ENCODE data around the gene USP53. TPM values are rescaled to one million over a fixed set of nuclear protein-coding genes. Genes with fewer than 3 reads are reported as not detected.
"Not testable (repeated sequence)": the region's sequence is repeated elsewhere in the genome, so short reads cannot be mapped to it uniquely, and the experiment has no call there.

The USP53 gene
- total RNA-seq = 18.3 and 18.5 TPM in 2 replicates

DNA sequence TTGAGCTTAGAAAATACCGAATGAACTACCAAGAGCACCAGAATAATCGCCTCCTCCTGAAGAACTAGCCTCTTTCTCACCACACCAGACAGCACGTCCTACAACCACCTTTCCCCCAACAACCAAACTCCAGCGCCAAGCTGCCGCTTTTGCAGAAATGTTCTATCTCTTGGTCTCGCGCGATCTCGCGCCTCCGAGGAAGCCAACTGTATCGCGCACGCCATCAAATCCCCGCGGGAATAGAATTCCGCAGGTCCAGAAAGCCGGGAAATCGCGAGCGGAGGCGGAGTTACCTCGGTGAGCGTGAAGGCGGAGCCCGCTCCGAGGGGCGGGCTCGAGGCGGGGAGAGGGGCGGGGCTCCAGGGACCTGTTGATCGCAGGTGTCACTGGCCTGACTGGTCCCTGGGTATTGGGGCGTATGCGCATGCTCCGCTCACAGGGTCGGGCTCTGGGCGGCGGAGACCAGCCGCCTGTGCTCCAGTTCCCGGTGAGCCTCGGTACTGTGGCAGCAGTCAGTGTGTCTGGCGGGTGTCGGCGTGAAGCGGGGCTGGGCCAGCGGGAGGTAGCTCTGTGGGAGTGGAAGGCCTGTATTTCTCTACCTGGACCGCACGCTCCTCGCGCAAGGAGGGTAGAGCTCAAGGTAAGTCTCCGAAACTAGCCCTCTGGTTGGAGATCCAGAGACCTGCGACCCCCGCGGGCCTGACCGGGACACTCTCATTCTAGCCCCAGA, at the start of gene USP53:
USP53 (plus strand) TSS at position 480 of the 730 bp plus-strand sequence. CDS start 27,047 bp downstream, outside the sequence.
- peak; percentile 98 to 99 for DNase-seq (ENCODE audit: low read depth in 2 of 2)

DNA sequence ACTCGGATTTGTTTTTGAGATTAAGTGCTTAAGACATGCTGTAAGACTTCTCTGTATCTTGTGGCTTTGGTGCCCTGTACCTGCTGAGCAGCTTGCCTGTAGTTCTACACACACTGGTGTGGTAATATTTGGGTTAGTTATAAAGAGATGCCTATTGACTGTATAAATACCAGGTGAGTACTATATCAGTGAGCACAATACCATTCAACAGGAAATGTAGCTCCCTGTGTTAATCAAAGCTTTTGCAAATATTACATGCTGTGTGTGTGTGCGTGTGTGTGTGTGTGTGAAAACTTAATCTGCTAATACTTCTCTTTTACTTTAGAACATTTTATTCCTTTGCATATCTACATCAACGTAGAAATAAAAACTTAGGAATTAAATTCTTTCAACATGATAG, 46.7 kb upstream of the USP53 start:
- no peak for DNase-seq (ENCODE audit: low read depth in 2 of 2)

DNA sequence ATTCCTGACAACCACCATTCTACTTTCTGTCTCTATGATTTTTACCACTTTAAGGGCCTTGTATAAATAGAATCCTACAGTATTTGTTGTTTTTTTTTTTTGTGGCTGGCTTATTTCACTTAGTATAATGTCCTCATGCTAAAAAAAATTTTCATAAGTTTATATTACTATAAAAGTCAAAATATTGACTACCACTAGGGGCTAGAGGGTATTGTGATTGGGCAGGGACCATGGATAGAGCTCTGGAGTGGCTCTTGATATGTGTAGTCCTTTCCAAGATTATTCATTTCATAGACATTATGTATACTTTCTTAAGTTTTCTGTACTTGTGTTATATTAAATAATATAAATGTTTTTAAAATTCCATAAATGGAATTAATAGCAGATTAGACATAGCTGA, 42.3 kb upstream of the USP53 start:
- DNase-seq (ENCODE audit: low read depth in 2 of 2) = no peak

DNA sequence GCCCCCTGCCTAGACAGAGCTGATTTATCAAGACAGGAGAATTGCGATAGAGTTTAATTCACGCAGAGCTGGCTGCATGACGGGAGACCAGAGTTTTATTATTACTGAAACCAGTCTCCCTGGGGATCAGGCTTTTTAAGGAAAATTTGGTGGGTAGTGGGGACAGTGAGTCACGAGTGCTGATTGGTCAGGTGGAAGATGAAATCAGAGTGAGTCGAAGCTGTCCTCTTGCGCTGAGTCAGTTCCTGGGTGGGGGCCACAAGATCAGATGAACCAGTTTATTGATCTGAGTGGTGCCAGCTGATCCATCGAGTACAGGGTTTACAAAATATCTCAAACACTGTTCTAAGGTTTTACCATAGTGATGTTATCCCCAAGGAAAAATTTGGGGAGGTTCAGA, 40.3 kb upstream of the USP53 start:
- DNase-seq (ENCODE audit: low read depth in 2 of 2) = no peak

DNA sequence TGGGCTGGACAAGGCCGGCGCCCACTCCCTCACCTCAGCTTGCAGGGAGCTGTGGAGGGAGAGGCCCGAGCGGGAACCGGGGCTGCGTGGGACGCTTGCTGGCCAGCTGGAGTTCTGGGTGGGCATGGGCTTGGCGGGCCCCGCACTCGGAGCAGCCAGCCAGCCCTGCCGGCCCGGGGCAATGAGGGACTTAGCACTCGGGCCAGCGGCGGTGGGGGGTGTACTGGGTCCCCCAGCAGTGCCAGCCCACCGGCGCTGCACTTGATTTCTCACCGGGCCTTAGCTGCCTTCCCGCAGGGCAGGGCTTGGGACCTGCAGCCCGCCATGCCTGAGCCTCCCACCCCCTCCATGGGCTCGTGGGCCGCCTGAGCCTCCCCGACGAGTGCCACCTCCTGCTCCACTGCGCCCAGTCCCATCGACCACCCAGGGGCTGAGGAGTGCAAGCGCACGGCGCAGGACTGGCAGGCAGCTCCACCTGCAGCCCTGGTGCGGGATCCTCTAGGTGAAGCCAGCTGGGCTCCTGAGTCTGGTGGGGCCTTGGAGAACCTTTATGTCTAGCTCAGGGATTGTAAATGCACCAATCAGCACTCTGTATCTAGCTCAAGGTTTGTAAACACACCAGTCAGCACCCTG, 38.7 kb upstream of the USP53 start:
- DNase-seq (ENCODE audit: low read depth in 2 of 2) = not testable (repeated sequence)

DNA sequence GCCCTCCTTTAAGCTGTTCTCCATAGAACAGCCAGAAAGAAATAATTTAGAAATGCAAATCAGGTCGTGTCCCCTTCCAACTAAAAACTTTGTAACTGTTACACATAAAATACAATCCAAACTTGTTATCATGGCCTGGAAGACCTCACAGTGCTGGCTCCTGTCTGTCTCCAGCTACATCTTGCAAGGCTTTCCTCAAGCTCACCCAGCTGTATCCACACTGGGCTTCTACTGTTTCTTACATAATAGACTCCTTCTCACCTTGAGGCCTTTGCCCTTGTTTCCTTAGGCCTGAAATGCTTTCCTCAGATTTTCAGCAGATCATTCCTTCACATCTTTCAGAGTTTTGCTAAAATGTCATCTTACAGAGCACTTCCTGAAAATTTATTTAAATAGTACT, 33.5 kb upstream of the USP53 start:
- no peak for DNase-seq (ENCODE audit: low read depth in 2 of 2)

DNA sequence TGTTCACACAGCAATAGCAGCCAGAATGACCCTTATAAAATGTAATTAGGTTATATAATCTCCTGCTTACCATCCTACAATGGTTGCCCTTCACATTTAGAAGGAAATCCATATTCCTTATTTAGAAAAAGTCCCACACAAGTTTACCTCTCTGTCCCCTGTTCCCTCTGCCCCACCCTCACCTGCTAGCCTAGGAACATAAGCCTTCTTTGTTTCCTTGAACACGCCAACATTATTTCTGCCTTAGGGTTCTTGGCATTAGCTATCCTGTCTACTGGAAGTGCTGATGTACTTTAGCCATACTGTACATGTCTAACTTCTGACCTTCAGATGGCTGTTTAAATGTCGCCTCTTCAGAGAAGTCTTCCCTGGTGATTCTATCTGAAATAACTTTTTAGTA, 28.4 kb upstream of the USP53 start:
- DNase-seq (ENCODE audit: low read depth in 2 of 2) = no peak

DNA sequence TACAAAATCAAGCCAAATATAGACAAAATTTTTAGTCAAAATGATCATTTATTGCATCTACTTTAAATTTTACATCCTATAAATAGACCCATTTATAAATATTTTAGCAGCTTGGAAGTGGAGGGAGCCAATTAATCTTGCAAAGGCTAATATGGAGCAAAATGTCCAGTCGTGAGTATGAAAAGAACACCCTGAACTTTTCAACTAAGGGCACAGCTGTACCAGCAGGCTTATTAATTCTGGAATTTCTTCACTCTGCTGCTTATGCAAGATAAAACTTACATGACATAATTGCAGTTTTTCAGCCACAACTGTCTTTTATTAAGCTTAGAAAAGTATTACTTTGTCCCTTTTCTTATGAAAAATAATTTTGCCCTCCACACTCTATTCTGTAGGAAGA, 22.9 kb upstream of the USP53 start:
- DNase-seq (ENCODE audit: low read depth in 2 of 2) = no peak

DNA sequence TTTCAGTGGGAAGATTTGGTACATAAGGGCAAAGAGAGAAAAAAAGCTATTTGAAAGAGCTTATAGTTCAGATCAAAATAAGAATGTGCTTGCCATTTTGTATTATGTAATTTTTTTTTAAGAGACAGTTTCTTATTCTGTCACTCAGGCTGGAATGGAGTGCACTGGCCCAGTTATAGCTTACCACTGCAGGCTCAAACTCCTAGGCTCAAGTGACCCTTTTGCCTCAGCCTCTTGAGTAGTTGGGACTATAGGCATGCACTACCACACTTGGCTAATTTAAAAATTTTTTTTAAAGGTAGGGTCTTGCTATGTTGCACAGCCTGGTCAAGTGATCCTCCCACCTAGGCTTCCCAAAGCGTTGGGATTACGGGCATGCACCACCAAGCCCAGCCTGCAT, 22.2 kb upstream of the USP53 start:
- DNase-seq (ENCODE audit: low read depth in 2 of 2) = no peak

DNA sequence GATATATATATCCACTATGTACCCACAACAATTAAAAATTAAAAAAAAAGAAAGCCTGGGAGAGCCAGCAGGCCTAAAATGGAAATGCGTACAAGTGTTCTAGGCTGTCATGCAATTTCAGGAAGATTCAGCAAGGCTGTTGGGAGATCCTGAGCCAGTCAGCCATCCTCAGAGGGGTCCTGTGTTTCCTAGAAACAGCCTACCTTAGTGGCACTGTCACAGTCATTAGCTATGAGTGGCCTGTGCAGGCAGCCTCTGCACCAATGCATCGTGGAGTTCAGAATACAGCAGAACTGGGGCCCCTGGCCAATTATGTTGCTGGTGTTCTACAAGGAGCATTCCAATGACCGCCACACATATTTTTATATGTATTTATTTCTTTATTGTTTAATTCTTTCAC, 21.0 kb upstream of the USP53 start:
- no peak for DNase-seq (ENCODE audit: low read depth in 2 of 2)

DNA sequence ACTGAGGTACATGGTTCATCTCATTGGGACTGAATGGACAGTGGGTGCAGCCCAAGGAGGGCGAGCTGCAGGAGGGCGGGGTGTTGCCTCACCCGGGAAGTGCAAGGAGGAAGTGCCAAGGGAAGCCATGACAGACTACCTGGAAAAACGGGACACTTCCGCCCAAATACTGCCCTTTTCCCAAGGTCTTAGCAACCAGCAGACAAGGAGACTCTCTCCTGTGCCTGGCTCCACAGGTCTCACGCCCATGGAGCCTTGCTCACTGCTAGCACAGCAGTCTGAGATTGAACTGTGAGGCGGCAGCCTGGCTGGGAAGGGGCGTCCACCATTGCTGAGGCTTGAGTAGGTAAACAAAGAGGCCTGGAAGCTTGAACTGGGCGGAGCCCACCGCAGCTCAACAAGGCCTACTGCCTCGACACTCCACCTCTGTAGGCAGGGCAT, 14.7 kb upstream of the USP53 start:
- no peak for DNase-seq (ENCODE audit: low read depth in 2 of 2)

DNA sequence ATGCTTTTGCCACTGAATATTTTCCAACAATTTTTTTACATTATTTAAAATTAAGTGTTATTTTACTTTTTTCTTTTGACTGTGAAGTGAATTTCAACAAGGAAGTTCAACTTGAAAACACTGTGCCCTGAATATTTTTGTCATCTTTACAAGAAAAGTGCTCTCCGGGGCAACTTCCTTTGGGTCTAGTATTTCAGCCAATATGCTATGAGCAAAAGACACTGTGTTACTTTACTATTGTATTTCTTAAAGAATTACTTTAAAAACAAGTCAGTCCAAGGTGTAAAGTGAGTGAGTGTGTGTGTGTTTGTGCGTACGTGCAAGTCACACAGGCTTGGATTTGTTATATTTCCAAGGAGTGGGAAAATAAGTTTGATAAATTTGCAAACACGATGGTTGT, 7.6 kb upstream of the USP53 start:
- DNase-seq (ENCODE audit: low read depth in 2 of 2) = no peak

DNA sequence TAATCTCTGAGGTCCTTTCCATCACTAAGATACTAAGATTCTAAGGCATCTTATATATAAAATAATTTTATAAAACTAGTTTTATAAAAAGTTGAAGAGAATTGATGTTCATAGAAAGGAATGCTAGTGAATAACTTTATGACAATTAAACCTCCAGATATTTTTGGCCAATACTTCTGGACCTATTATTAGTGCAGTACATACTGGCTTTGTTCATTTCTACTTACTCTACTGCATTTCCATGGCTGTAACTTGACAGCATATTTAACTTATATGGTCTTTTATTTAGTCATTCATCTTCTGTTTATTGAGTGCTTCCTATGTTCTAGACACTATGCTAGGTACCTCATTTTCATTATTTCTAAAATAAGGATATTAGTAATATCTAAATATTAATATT, 6.8 kb upstream of the USP53 start:
- DNase-seq (ENCODE audit: low read depth in 2 of 2) = no peak

DNA sequence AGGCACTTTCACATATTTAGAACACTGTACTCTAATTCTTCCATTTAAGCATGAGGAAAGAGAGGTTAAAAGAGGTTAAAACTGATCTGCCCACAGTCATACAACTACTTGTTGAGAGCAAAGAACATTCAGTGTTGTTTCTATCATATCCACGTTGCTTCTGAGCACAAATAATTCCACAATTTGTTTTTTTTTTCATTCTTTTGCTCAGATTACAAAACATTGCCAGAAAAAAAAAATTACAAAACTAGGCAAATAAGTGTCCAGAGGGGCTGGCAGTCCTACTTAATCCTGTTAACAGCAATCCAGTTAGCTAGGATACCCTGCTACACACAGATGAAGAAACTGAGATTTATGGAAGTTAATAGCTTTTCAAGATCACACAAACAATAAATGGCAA, 6.3 kb upstream of the USP53 start:
- DNase-seq (ENCODE audit: low read depth in 2 of 2) = no peak

DNA sequence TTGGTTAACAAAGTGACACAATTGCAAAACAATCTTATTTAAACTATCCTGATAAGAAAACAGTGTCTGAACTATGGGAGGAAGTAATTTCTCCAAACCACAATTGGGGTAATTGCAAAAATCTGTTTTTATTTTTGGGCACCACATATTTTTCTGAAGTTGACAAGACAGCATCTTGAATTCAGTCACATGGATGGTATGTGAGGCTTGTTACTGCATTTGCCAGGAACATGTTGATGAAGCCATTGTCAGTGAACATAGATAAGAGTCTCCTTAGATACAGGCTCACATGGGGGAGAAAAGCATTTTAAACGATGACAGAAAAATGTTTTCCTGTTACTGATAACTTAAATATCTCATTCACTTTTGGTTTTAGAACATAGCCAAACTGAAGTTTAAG, 5.5 kb upstream of the USP53 start:
- peak in 1 of 2 donors; percentile 49 for DNase-seq (ENCODE audit: low read depth in 2 of 2)

DNA sequence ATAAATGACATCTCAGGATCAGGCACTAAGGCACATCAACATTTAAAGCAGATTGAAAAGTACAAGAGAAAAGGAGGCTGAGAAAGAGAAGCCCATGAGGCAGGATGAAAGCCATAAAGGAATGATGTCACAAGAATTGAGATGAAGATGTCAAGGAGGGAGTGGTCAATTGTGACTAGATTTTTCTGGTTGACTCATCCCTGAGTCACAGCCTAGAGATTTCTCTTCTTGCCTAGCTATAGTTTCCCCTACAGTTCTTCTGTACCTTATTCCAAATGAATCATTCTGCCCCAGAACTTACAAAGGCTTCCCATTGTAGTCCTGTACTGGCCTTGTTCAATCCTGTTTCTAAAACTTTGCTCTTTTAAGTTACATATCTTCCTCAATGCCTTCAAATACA, 3.4 kb upstream of the USP53 start:
- DNase-seq (ENCODE audit: low read depth in 2 of 2) = peak in 1 of 2 donors; percentile 91

DNA sequence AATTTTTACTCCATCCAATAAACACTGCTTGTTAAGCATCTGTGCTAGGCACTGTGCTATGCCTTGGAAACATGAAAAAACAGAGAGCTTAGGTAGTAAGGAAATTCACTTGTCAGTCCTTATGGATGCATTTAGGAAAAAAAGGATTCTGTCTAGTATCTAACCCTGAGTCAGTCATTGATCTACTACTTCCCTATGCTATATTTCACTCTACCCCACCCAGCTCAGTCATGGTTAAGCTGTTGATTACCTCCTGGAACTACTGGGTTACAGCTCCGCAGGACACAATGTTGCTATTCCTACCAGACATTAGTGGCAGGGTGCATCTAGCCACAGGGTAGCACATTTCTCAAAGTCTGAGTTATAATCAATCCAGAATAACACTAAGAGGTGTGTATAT, 2.9 kb upstream of the USP53 start:
- DNase-seq (ENCODE audit: low read depth in 2 of 2) = no peak

DNA sequence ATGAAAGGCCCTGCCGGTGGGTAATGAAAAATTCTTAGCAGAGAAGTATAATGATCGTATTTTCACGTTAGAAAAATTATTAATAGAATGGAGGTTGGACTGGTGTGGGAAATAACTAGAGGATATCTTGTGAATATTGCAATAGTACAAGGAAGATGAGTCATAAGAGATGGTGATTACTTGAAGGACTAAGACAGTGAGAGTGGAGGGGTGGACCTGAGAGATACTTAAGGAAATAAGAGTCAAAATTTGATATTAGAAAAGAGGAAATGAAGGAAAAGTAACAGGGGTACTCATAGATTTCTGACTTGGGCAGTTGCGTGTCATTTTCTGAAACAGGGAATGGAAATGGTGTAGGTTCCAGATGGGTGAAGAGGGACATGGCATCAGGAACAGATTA, 1.7 kb upstream of the USP53 start:
- DNase-seq (ENCODE audit: low read depth in 2 of 2) = peak in 1 of 2 donors; percentile 58

DNA sequence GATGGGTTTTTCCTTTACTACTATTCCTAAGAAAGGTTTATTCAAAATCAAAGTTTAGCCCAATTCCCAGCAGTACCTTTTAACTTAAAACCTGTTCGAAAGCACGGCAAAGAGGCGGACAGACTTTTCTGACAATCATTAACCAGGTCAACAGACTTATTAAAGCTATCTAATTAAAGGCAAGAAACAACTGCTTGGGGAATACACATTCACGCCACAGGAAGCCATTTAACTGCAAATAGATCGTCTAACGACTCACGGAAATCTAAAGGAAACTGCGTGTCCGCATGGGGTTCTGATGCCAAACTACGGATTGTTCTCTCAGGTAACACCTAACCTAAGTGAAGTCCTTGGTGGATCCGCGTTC, 663 bp upstream of the USP53 start:
- DNase-seq (ENCODE audit: low read depth in 2 of 2) = no peak

DNA sequence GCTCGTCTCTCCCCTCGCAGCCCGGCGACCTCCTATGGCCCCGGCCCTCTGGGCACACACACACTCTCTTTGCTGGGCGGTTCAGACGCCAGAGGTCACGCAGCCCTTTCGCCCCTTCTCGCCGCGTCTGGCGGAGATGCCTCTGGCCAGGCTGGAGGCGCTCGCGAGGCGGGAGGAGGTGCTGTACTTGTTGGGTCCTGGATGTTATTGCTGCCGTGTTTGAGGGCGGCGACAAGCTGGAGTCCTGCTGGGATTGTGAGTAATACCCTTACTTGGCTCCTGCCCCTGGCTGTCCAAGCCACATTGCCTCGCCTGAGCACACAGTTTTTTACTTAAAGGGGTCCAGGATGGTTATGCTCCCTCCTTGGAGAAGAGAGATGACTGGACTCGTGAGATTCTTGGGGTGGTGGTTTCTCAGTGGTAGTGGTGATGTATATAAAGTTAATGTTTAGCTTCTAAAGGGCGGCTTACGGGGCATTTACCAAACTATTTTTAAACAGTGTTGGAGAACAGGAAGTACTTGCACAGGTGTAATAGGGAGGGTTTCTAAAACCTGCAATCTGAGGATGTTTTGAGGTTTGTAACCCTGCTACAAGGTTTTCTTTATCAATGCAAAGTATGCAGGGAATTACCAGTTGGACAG, 572 bp downstream of the USP53 start:
- peak; percentile 81 to 96 for DNase-seq (ENCODE audit: low read depth in 2 of 2)

DNA sequence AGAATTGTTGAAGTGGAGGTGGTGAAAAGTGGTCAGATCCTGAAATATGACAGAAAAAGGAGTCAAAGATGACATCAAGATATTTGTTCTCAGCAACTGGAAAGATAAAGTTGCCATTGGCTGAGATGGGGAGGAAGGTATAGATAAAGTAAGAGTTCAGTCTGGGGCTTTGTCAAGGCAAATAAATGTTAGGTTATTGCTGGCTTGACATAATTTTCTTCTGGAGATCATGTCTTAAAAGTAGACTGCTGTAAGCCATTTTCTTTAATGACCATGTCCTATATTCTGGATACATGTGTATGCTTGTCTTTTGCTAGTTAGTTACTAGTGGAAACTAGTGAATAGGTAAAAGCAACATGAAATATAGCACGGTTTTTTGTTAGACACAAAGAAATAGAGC, 5.6 kb downstream of the USP53 start:
- no peak for DNase-seq (ENCODE audit: low read depth in 2 of 2)

DNA sequence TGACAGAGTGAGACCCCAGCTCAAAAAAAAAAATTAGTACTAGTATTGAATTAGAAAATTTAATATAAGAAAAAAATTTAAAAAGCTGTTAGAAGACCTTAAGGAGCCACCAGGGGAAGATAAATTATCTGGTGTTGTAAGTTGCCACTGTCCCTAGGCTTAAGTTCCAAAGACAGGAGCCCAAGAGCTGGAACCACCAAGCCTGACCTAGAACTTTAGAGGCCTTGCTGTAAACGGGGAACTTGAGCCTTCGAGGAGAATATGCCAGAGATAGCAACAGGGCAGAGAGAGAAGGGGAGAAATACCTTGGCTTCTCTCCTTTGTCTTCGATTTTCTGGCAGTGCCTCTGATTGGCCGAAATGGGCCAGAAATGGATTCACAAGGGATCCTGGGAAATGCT, 8.9 kb downstream of the USP53 start:
- no peak for DNase-seq (ENCODE audit: low read depth in 2 of 2)

DNA sequence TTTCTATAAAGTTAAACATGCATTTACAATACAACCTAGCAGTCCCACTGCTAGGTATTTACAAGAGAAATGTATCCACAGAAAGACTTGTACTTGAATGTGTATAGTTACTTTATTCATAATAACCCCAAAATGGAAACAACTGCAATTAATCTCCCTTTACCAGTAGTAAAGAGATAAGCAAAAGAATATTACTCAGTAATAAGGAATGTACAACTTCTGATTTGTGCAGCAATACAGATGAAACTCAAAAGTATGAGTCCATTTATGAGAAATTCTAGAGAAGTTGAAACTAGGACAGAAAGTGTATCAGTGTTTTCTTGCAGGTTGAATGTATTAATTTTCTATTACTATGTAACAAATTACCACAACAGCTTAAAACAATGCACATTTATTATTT, 15.2 kb downstream of the USP53 start:
- DNase-seq (ENCODE audit: low read depth in 2 of 2) = no peak
